ENCODE data around the gene GYPC.

DNA sequence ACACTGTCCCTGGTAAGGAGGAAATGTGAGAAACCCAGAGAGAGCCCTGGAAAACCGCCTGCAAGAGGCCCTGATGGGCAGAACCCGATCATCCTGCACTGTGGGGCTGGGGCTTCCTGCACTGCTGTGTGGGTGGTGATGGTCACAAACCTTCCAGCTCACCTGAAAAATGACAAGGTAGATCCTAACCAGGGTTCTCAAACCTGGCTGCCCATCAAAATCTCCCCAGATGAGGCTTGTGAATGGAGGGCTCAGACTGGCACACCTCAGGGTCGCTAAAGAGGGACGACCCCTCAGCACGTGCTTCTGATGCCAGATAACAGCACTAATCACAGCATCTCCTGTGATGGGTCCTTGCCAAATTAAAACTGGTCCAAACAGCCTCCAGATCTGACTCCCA is 74.7 kb downstream of the GYPC start:
- TF ChIP-seq EZH2 (IDR thresholded peaks at IDR 0.05) = no peak
- TF ChIP-seq POLR2AphosphoS5 (IDR thresholded peaks at IDR 0.05; ENCODE audit: borderline replicate concordance, low read depth, low read length) = no peak
